Ishikawa (cell line): ENCODE data around the gene UST.

Experiments used
- CEBPB ChIP-seq: IDR thresholded peaks from 2 replicates; pipeline ENCODE4 v1.6.1; 2012
- MAX ChIP-seq: IDR thresholded peaks from 2 replicates; pipeline ENCODE4 v1.6.1; 2012
- NFIC ChIP-seq: IDR thresholded peaks from 2 replicates; pipeline ENCODE4 v1.6.1; 2012
- TAF1 ChIP-seq: IDR thresholded peaks from 2 replicates; pipeline ENCODE4 v1.6.1; 2012; ENCODE audit warnings: low read depth, mild to moderate bottlenecking
- USF1 ChIP-seq: IDR thresholded peaks from 2 replicates; pipeline ENCODE4 v1.6.1; 2012
- YY1 ChIP-seq: IDR thresholded peaks from 2 replicates; pipeline ENCODE4 v1.6.1; 2012; ENCODE audit warnings: low read depth

GRCh38 chr6:148840256-148840655 lies 93.4 kb downstream of the UST start:
- TF ChIP-seq YY1 (no peak), MAX (no peak), NFIC (no peak), CEBPB (no peak), TAF1 (no peak), USF1 (no peak)
